Caco-2 (cell line): ENCODE results near the gene CAND1. TPM values are rescaled to one million over a fixed set of nuclear protein-coding genes. Genes with fewer than 3 reads are reported as not detected.

Experiments used
- BruUV-seq: library from RNA; stranded (reverse); fragments of 400-500 nt; replicated peaks from 2 replicates; lab custom pipeline; 2021; lab: Mats Ljungman, UMichigan
- CTCF ChIA-PET: fragments of 300-600 bp; sonication (Branson Sonifier 250); formaldehyde crosslinking; loops from one replicate; lab custom pipeline; 2022; ENCODE audit warnings: antibody characterized with exemption; lab: Charles Lee
- POLR2A ChIA-PET: fragments of 300-600 bp; sonication (Branson Sonifier 250); formaldehyde crosslinking; loops from one replicate; lab custom pipeline; 2022; ENCODE audit warnings: antibody characterized with exemption; lab: Charles Lee
- DNase-seq, 2 experiments: peaks; one replicate each; pipeline versions ENCODE4 v3.0.0 to v3.0.0-alpha.2; 2020 to 2022
- H3K27me3 ChIP-seq: replicated peaks from 2 replicates; pipeline ENCODE4 v1.6.0; 2011; ENCODE audit warnings: low read length; ENCODE audit not compliant: control insufficient read depth, insufficient read depth
- H3K36me3 ChIP-seq: 2 replicates; pipeline ENCODE4 v1.5.1; 2011; ENCODE audit warnings: low read length; ENCODE audit not compliant: control insufficient read depth, insufficient read depth
- H3K4me1 ChIP-seq: fragments of 250-450 bp; sonication (Bioruptor Pico); 2 replicates; pipeline ENCODE4 v1.5.1; 2020; ENCODE audit warnings: mild to moderate bottlenecking
- H3K4me3 ChIP-seq: 2 replicates; pipeline ENCODE4 v1.5.1; 2011; ENCODE audit warnings: low read depth, mild to moderate bottlenecking, control low read depth, low read length
- H3K9me3 ChIP-seq: fragments of 250-450 bp; sonication (Bioruptor Pico); 2 replicates; pipeline ENCODE4 v1.5.1; 2020; ENCODE audit warnings: mild to moderate bottlenecking, moderate library complexity
- H3K27ac Mint-ChIP-seq: one replicate; pipeline ENCODE4 v1.8.0; 2022; ENCODE audit warnings: mixed read lengths; ENCODE audit not compliant: unreplicated experiment
- H3K27me3 Mint-ChIP-seq: one replicate; pipeline ENCODE4 v1.8.0; 2022; ENCODE audit warnings: mixed read lengths; ENCODE audit not compliant: insufficient read depth, unreplicated experiment
- H3K36me3 Mint-ChIP-seq: one replicate; pipeline ENCODE4 v1.8.0; 2022; ENCODE audit warnings: mild to moderate bottlenecking, mixed read lengths; ENCODE audit not compliant: insufficient read depth, unreplicated experiment
- H3K4me1 Mint-ChIP-seq: one replicate; pipeline ENCODE4 v1.8.0; 2022; ENCODE audit warnings: low read depth, mixed read lengths; ENCODE audit not compliant: unreplicated experiment
- H3K4me3 Mint-ChIP-seq: one replicate; pipeline ENCODE4 v1.8.0; 2022; ENCODE audit warnings: mild to moderate bottlenecking, moderate library complexity, mixed read lengths; ENCODE audit not compliant: unreplicated experiment
- H3K9me3 Mint-ChIP-seq: one replicate; pipeline ENCODE4 v1.8.0; 2022; ENCODE audit warnings: mixed read lengths; ENCODE audit not compliant: unreplicated experiment
- intact Hi-C: fragments of 100-400 bp; cut with micrococcal nuclease; formaldehyde crosslinking; loops from one replicate; pipeline ENCODE4 v1.10.0; 2022; ENCODE audit not compliant: unreplicated experiment
- total RNA-seq: library from RNA; stranded (reverse); gene quantifications from 2 replicates; pipeline ENCODE4 v1.2.3, GENCODE V29; 2022
- TF ChIP-seq, protein P1 (sequence below), 2 experiments: fragments of 200-600 bp in 1 of 2; IDR thresholded peaks; 1 replicate in 1 of 2; 2 replicates in 1 of 2; pipeline versions ENCODE4 v1.5.1 to v1.8.0; 2011 to 2022; ENCODE audit warnings: antibody characterized with exemption in 1 of 2, control low read depth in 1 of 2, inconsistent platforms in 1 of 2, low read depth in 1 of 2, low read length in 1 of 2, mild to moderate bottlenecking in 1 of 2, moderate library complexity in 1 of 2; ENCODE audit not compliant: insufficient read depth in 1 of 2, severe bottlenecking in 1 of 2, unreplicated experiment in 1 of 2

CAND1 gene
- total RNA-seq, 1 experiment from 2014 or later = 148 TPM

DNA sequence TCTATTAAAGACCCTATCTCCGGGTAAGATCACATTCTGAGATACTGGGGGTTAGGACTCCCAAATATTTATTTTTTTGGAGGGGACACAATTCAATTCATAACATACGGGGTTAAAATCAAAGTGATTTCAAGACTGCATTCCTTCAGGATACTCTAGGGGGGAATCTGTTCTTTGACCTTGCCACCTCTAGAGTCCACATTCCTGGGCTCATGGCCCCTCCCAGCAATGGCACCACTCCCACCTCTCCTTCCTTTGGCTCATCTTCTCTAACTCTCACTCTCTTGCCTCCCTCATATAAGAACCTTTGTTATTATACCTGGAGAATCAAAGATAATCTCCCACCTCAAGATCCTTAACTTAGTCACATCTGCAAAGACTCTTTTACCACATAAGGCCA, 79.5 kb downstream of the CAND1 start:
- TF ChIP-seq, protein P1, sequence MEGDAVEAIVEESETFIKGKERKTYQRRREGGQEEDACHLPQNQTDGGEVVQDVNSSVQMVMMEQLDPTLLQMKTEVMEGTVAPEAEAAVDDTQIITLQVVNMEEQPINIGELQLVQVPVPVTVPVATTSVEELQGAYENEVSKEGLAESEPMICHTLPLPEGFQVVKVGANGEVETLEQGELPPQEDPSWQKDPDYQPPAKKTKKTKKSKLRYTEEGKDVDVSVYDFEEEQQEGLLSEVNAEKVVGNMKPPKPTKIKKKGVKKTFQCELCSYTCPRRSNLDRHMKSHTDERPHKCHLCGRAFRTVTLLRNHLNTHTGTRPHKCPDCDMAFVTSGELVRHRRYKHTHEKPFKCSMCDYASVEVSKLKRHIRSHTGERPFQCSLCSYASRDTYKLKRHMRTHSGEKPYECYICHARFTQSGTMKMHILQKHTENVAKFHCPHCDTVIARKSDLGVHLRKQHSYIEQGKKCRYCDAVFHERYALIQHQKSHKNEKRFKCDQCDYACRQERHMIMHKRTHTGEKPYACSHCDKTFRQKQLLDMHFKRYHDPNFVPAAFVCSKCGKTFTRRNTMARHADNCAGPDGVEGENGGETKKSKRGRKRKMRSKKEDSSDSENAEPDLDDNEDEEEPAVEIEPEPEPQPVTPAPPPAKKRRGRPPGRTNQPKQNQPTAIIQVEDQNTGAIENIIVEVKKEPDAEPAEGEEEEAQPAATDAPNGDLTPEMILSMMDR (IDR thresholded peaks at IDR 0.05; ENCODE audit: insufficient read depth in 1 of 2, low read depth in 1 of 2, low read length in 1 of 2, severe bottlenecking in 1 of 2, unreplicated experiment in 1 of 2) = no peak
- intact Hi-C loops = no loop called here
- POLR2A ChIA-PET = no interaction called here

DNA sequence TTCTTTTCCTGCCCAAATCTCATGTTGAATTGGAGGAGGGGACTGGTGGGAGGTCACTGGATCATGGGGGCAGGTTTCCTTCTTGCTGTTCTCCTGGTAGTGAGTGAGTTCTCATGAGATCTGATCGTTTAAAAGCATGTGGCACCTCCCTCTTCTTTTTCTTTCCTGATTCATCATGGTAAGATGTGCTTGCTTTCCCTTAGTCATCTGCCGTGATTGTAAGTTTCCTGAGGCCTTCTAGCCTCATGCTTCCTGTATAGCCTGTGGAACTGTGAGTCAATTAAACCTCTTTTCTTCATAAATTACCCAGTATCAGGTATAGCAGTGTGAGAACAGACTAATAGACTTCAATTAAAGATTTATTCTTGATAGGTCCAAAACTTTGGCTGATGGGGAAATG, 83.5 kb downstream of the CAND1 start:
- no peaks in the 10 kb centered on the region for H3K36me3 Mint-ChIP-seq
- no peak for DNase-seq
- ChIA-PET CTCF (no interaction called here), POLR2A (no interaction called here)
- BruUV-seq = no TSS peak
- H3K27ac Mint-ChIP-seq = no peak overlapping the region
- intact Hi-C loops = loop anchor here (10.0 kb wide), 1 partner anchor 292 kb away; the partner anchor contains the start of gene DYRK2
- H3K9me3 Mint-ChIP-seq = no peaks in the 10 kb centered on the region
- H3K4me1 ChIP-seq = peaks cover 3% of the 10 kb centered on the region; the same call in 1 of the 2 replicates
- H3K4me1 Mint-ChIP-seq = peaks cover 12% of the 10 kb centered on the region
- H3K4me3 Mint-ChIP-seq = no peak overlapping the region
- no peaks in the 10 kb centered on the region for H3K27me3 Mint-ChIP-seq
- H3K9me3 ChIP-seq = no peaks in the 10 kb centered on the region
- H3K36me3 ChIP-seq = no peaks in the 10 kb centered on the region
- TF ChIP-seq, protein P1 (IDR thresholded peaks at IDR 0.05; ENCODE audit: insufficient read depth in 1 of 2, low read depth in 1 of 2, low read length in 1 of 2, severe bottlenecking in 1 of 2, unreplicated experiment in 1 of 2) = no peak
- H3K27me3 ChIP-seq = no peaks in the 10 kb centered on the region
- H3K4me3 ChIP-seq = no peak overlapping the region

More for the DNA sequence above, 79.5 kb downstream of the CAND1 start:
- peaks cover 6% of the 10 kb centered on the region for H3K4me1 Mint-ChIP-seq
- Histone ChIP-seq H3K36me3 (no peaks in the 10 kb centered on the region), H3K4me1 (no peaks in the 10 kb centered on the region), H3K27me3 (no peaks in the 10 kb centered on the region), H3K9me3 (no peaks in the 10 kb centered on the region), H3K4me3 (no peak overlapping the region)
- H3K36me3 Mint-ChIP-seq = no peaks in the 10 kb centered on the region
- CTCF ChIA-PET = no interaction called here
- H3K27ac Mint-ChIP-seq = no peak overlapping the region
- H3K9me3 Mint-ChIP-seq = no peaks in the 10 kb centered on the region
- no peaks in the 10 kb centered on the region for H3K27me3 Mint-ChIP-seq
- H3K4me3 Mint-ChIP-seq = no peak overlapping the region
- BruUV-seq = no TSS peak
- no peak for DNase-seq

DNA sequence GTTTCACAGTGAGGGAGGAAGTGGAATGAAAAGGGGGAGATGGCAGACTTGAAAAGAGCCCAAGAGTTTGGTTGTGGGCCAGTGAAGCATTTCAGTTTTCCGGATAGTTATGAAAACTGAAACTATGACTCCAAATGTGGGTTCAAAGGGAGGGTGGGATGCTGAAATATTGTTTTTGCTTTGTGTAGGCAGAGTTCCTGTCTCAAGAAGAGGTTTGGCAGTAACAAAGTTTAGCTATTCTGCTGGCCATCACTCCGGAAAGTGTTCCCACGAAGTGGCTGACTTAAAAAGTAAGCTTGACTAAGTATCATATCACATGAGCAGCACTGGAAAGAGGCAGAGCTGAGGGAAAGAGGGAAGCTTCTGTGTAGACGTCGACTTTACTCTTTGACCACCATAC, 85.2 kb downstream of the CAND1 start:
- ChIA-PET POLR2A (no interaction called here), CTCF (interaction anchor here (2.5 kb wide), 1 partner anchor 589 kb away, joined by 25 read pairs; no protein-coding TSS in a partner anchor)
- no peak overlapping the region for H3K4me3 Mint-ChIP-seq
- Histone ChIP-seq H3K4me1 (peaks cover 3% of the 10 kb centered on the region; the same call in 1 of the 2 replicates), H3K4me3 (no peak overlapping the region), H3K27me3 (no peaks in the 10 kb centered on the region), H3K9me3 (no peaks in the 10 kb centered on the region), H3K36me3 (no peaks in the 10 kb centered on the region)
- intact Hi-C loops = loop anchor here (10.0 kb wide), 1 partner anchor 290 kb away; the partner anchor contains the start of gene DYRK2
- TF ChIP-seq, protein P1 (IDR thresholded peaks at IDR 0.05; ENCODE audit: insufficient read depth in 1 of 2, low read depth in 1 of 2, low read length in 1 of 2, severe bottlenecking in 1 of 2, unreplicated experiment in 1 of 2) = no peak
- H3K27me3 Mint-ChIP-seq = no peaks in the 10 kb centered on the region
- H3K4me1 Mint-ChIP-seq = peaks cover 5% of the 10 kb centered on the region
- DNase-seq = no peak
- no peaks in the 10 kb centered on the region for H3K36me3 Mint-ChIP-seq
- H3K9me3 Mint-ChIP-seq = no peaks in the 10 kb centered on the region
- no peak overlapping the region for H3K27ac Mint-ChIP-seq
- no TSS peak for BruUV-seq
